ENCODE data around the gene SFXN5.

SFXN5 gene

DNA sequence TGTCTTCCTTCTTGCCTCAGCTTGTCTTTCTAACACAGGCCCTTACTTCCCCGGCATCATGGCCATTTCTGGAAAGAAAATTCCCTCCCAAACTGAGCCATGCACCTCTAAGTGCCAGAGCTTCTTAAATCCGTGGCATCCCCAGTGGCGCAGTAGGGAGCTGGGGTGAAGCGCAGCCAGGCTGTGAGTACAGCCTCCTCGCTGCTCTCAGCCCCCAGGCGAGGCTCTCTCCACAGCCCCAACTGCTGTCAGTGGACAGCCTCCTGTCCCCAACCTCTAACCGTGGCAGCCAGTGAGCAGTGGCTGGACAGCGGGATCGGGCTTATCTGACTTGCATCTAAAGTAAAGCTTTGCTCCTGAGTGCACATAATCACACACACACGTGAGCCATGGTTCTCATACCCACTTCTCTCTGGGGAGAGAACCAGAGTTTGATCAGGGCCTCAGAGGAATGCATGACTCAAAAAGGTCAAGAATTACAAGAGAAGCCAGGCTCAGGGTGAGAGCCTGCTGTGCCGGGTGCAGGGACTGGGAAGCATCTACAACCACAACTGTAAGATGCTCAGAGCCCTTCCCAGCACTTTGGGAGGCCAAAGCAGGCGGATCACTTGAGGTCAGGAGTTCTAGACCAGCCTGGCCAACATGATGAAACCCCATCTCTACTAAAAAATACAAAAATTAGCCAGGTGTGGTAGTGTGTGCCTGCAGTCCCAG lies 50.7 kb downstream of the SFXN5 start:
- DNase-seq (ENCODE audit: low spot score): no peak

GRCh38 chr2:73020306-73020656 lies 51.2 kb downstream of the SFXN5 start:
- no peak for DNase-seq (ENCODE audit: low spot score)

GRCh38 chr2:73018188-73018825 lies 53.2 kb downstream of the SFXN5 start:
- no peak for DNase-seq (ENCODE audit: low spot score)

- no peak for DNase-seq (ENCODE audit: low spot score)
Observed at GRCh38 chr2:73013936-73014335, 57.6 kb downstream of the SFXN5 start.

DNA sequence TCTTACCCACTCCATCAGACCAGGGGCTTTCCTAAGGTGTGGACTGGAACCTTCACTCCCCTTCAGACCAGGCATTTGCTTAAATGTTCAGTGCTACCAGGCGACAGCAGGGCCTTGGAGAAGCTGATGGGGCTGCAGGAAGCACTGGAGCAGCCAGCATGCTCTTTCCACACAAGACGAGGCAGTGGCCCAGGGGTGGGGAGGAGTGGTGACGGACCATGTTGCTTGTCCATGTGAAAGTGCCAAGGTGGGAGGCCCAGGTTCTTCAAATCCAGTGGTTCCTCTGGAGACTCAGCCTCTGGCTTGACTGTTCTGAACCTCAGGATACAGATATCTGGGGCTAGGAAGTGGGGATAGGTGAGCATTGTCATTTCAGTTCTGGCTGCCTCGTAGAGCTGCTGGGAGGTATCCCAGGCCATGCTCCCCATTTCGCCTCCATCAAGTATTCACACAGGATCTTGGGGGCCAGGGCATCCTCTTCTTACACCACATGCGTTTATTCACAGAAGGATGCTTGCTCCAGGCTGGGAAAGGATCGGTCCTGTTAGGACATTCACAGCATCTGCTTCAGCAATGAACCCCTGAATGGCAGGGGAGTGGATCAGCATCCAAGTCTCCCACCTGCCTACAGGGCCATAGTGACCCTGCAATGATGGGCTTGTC lies 62.2 kb downstream of the SFXN5 start:
- no peak for DNase-seq (ENCODE audit: low spot score)

DNA sequence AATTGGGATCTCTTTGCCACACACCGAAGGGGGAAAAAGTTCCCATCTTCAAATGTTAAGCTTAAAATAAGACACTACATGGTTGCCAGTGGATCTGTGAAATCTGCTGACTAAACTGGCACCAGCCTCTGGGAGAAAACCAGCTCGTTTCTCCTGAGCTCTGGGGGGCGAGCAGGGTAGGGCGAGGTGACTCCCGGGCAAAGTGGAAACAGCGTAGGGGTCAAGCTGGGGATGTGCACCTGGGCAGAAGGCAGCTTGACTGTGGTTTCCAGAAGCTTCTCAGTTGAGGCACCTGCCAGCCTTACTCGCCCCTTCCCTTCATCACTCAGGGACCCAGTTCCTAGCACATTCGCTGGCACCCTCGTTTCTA lies 62.8 kb downstream of the SFXN5 start:
- DNase-seq (ENCODE audit: low spot score): no peak

DNA sequence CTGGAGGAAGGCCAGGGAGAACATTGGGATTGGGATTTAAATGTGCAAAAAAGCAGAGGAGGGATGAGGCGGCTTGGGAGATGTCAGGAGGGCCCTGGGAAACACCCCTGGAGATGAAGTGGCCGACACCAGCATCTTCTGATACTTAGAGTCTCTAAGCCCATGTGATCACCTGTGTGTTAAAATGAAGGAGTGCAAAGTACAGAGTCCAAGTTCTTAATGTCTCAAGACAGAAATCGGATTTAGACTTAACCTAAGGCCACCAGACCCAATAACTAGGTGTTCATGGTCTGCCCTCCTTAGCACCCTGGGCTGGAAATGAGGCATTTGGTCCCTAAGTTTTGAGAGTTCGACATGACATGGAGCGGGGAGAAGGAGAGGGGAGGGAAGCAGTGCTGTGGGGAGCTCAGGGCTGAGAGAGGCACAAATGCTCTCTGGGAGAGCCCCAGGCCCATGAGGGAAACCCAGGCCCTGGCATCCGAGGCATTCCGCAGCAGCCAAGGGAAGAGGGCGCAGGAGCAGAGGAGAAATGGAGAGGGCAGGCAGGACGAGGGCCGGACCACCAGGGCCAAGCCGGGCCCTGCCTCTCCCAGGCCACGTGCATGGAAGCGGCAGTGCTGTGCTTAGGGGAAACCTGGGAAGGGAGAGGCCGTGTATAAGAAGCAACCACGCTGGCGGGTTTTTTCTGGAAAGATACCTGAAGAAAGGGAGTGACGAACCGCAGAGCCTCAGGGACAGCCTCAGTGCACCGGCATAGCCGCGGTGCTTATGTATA lies 63.3 kb downstream of the SFXN5 start:
- no peak for DNase-seq (ENCODE audit: low spot score)

- DNase-seq (ENCODE audit: low spot score): no peak
Observed at GRCh38 chr2:73006969-73007710, 64.4 kb downstream of the SFXN5 start.

DNA sequence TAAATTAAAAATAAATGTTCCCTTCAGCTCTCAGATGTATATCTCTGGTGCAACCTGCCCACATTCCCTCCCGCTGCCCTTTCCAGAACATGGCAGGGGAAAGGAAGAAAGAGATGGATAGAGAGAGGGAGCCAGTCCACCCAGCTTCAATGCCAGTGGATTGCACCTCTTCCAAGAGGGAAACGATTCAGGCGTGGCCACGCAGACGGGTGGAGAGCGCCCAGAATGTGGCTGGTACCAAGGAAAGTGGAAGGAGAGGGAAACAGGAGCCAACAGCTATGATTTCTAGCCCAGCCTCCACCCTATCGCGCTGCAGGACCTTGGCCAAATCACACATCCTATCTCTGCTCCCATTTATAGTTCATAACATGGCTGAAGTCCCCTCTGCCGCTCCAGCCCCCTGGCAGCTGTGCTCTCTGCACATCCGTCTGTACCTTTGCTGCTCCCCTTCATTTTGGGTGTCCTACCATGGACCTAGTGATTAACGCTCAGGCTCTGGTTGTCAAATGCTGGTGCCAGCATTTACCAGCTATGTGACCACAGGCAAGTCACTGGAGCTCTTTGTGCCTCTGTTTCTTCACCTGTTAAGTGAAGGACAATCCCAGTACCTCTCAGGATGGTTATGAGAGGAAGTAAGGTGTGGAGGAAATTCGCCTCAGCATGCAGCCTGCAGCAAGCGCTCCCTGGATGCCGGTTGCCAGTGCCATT lies 66.5 kb downstream of the SFXN5 start:
- no peak for DNase-seq (ENCODE audit: low spot score)

DNA sequence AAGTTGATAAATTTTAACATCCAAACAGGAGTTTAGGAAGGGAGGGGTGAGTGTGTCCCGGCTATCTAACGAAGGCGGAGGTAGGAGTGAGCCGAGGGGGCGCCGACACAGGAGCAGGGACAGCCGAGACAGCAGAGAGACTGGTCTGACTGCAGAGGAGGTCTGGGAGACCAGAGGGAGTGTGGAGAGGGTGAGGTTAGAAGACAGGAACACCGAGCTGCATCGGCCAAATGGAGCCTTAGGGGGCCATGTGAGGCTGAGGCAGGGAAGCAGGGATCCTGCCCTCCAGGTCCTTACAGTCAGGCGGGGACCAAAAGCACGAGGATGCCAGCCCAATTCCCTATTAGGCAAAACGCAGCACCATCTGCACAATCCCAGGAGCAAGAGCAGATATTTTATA lies 67.0 kb downstream of the SFXN5 start:
- DNase-seq (ENCODE audit: low spot score): no peak

GRCh38 chr2:73003027-73003426 lies 68.5 kb downstream of the SFXN5 start:
- no peak for DNase-seq (ENCODE audit: low spot score)

GRCh38 chr2:73000808-73001570 lies 70.5 kb downstream of the SFXN5 start:
- no peak for DNase-seq (ENCODE audit: low spot score)

GRCh38 chr2:72999729-73000725 lies 71.5 kb downstream of the SFXN5 start:
- DNase-seq (ENCODE audit: low spot score): no peak

DNA sequence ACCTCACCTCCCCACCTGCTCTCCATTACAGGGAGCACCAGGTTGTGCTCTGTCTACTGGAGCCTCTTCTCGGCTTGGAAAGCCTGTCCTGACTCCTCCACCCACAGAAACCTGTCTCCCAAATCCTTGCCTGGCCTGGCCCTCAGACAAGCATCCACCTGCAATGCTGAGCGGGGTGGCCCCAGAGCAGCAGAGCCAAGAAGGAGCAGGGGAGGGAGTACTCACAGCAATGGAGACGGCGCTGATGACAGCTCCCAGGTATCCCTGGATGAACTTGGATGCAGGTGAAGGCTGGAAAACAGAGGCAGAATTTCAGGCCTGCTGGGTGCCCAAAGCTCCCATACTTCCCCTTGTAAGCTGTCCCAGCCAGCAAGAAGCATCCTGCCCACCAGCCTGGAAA lies 72.8 kb downstream of the SFXN5 start:
- DNase-seq (ENCODE audit: low spot score): no peak

GRCh38 chr2:72998234-72998651 lies 73.3 kb downstream of the SFXN5 start:
- no peak for DNase-seq (ENCODE audit: low spot score)

GRCh38 chr2:72996117-72996502 lies 75.4 kb downstream of the SFXN5 start:
- DNase-seq (ENCODE audit: low spot score): no peak

GRCh38 chr2:72995430-72996116 lies 75.9 kb downstream of the SFXN5 start:
- no peak for DNase-seq (ENCODE audit: low spot score)

DNA sequence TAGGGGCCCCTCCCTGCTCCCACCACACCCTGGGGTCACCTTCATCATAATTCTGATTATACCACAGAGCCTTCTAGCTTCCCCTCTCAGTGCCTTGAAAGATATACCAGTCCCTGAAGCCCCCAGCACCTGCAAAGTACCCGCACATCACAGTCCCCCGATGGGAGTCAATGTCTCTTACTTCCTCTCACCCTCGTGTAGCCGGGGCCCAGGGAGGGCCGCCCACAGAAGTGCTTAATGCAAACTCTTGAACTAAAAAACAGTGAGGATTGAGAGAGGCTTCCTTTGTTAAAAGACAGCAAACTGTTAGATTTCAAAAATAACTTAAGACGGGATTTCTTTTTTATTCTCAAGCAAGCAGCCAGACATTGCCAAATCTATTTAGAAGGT lies 76.5 kb downstream of the SFXN5 start:
- DNase-seq (ENCODE audit: low spot score): no peak

Measured in hematopoietic multipotent progenitor cell treated with erythropoietin and hydrocortisone succinate and interleukin-3 and kit ligand, for 15 days (in vitro differentiated cells).